Parathyroid adenoma (tissue), 2 donors: Measurements from ENCODE around the gene ZNF441.

Source experiments
- H2AFZ ChIP-seq: fragments of 300-600 bp; sonication (generic); one replicate; pipeline ENCODE4 v1.7.0; 2017; ENCODE audit warnings: antibody characterized with exemption, mild to moderate bottlenecking
- H3K27ac ChIP-seq: fragments of 300-600 bp; sonication (generic); one replicate; pipeline ENCODE4 v1.7.0; 2017
- H3K27me3 ChIP-seq: fragments of 300-600 bp; sonication (generic); one replicate; pipeline ENCODE4 v1.7.0; 2017; ENCODE audit warnings: low read length; ENCODE audit not compliant: control insufficient read depth, insufficient read depth
- H3K36me3 ChIP-seq: fragments of 300-600 bp; sonication (generic); one replicate; pipeline ENCODE4 v1.7.0; 2017; ENCODE audit warnings: low read length; ENCODE audit not compliant: control insufficient read depth, insufficient read depth
- H3K4me1 ChIP-seq: fragments of 300-600 bp; sonication (generic); one replicate; pipeline ENCODE4 v1.7.0; 2017; ENCODE audit warnings: control low read depth
- H3K4me2 ChIP-seq: fragments of 300-600 bp; sonication (generic); one replicate; pipeline ENCODE4 v1.7.0; 2017; ENCODE audit warnings: low read length
- H3K4me3 ChIP-seq: fragments of 300-600 bp; sonication (generic); one replicate; pipeline ENCODE4 v1.7.0; 2017; ENCODE audit warnings: low read depth, low read length
- H3K79me2 ChIP-seq: fragments of 300-600 bp; sonication (generic); one replicate; pipeline ENCODE4 v1.7.0; 2017; ENCODE audit warnings: control low read depth
- H3K9ac ChIP-seq: fragments of 300-600 bp; sonication (generic); one replicate; pipeline ENCODE4 v1.7.0; 2017; ENCODE audit warnings: mild to moderate bottlenecking
- H3K9me3 ChIP-seq: fragments of 300-600 bp; sonication (generic); one replicate; pipeline ENCODE4 v1.7.0; 2017; ENCODE audit warnings: low read length; ENCODE audit not compliant: control insufficient read depth
- TF ChIP-seq, protein P1 (sequence below): fragments of 300-600 bp; sonication (generic); IDR thresholded peaks from one replicate; pipeline ENCODE4 v1.7.0; 2017; ENCODE audit warnings: antibody characterized with exemption, mild to moderate bottlenecking
- donor health status: primary hyperparathyroidism.

Gene ZNF441

DNA sequence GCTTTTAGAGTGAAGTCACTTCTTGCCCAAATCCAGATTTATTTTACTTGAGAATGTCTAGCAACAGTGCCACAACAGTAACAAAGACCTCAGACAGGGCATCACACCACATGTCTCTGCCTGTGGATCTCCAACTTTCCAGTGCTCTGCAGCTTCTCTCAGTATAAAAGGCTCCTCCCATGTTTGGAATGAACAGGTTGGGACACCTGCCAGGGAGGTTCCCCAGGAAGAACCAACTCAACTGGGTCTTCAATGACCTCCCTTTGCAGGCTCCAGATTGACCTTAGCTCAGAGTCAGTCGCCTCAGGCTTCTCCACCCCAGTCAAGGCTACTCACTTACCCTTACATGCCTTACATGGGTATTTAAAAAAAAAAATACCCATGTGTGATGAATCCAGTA is 31.4 kb upstream of the ZNF441 start:
- Histone ChIP-seq H3K27me3 (no peaks in the 10 kb centered on the region), H3K4me3 (no peak overlapping the region), H3K36me3 (no peaks in the 10 kb centered on the region), H3K4me1 (peaks cover 8% of the 10 kb centered on the region), H2AFZ (no peak overlapping the region), H3K79me2 (peaks cover 29% of the 10 kb centered on the region), H3K9ac (no peak overlapping the region), H3K27ac (no peak overlapping the region), H3K4me2 (no peak overlapping the region), H3K9me3 (no peaks in the 10 kb centered on the region)
- TF ChIP-seq, protein P1, sequence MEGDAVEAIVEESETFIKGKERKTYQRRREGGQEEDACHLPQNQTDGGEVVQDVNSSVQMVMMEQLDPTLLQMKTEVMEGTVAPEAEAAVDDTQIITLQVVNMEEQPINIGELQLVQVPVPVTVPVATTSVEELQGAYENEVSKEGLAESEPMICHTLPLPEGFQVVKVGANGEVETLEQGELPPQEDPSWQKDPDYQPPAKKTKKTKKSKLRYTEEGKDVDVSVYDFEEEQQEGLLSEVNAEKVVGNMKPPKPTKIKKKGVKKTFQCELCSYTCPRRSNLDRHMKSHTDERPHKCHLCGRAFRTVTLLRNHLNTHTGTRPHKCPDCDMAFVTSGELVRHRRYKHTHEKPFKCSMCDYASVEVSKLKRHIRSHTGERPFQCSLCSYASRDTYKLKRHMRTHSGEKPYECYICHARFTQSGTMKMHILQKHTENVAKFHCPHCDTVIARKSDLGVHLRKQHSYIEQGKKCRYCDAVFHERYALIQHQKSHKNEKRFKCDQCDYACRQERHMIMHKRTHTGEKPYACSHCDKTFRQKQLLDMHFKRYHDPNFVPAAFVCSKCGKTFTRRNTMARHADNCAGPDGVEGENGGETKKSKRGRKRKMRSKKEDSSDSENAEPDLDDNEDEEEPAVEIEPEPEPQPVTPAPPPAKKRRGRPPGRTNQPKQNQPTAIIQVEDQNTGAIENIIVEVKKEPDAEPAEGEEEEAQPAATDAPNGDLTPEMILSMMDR: no peak

DNA sequence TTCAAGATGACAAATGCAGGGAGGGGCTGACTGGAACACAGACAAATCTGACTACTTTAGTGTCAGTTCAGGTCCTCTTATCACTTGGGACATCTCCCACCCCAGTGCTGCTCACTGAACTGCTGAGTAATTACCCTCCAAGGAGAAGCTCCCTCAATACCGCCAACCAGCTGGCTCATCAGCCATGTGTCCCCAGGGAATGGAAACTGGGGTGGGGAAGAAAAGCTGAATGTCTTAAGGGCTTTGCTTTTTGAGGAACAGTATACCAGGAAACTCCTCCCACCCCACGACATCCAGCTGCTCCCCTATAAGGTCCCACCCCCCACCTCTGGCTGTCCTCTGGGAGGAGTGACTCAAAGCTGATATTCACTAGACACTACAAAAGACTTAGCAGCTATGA is 30.1 kb upstream of the ZNF441 start:
- Histone ChIP-seq H3K9ac (no peak overlapping the region), H3K4me3 (peak overlapping the region; percentile 14)

DNA sequence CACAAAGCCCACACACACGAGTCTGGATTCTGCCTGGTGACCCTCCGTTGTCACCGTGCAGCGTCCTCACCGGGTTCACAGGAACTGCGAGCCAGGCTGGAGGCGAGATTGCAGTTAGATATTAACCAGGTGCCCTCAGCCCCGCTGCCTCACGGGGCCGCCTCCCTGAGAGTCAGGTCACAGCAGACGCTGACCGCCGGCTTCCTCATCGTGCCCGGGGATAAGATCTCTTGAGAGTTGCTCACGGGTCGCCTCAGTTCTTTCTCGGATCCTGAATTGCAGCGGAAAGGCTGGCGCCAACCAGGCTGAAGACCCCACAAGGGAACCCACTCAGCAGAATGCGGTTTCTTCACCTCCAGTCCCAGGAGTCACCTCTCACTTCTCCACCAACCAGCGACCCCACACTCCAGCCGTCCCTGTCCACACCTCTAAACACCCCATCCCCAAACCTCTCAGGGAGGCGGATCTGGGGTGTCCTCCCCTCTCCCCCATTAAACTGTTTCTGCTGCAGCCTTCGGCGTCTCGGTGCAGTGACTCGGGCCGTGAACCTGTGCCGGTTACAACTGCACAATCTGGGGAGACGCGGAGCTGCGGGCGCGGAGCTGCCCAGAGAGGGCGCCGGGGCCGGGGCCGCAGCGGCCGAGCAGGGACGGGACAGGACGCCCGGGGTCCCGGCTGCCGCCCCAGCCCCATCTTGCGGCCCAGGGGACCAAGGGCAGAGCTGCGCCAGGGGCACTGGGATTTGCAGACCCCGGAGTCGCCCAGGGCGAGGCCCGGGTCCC is 28.6 kb upstream of the ZNF441 start:
- peaks cover 13% of the 10 kb centered on the region for H3K79me2 ChIP-seq
- peak overlapping the region; percentile 92 for H2AFZ ChIP-seq
- peak overlapping the region; percentile 91 for H3K4me2 ChIP-seq
- peak overlapping the region; percentile 97 for H3K4me3 ChIP-seq
- H3K27me3 ChIP-seq: no peaks in the 10 kb centered on the region
- peak overlapping the region; percentile 88 for H3K27ac ChIP-seq
- peaks cover 8% of the 10 kb centered on the region for H3K4me1 ChIP-seq
- no peaks in the 10 kb centered on the region for H3K36me3 ChIP-seq
- TF ChIP-seq, protein P1: peak; percentile 5
- H3K9me3 ChIP-seq: no peaks in the 10 kb centered on the region
- peak overlapping the region; percentile 49 for H3K9ac ChIP-seq

More for the DNA sequence above, 30.1 kb upstream of the ZNF441 start:
- Histone ChIP-seq H3K4me1 (peaks cover 8% of the 10 kb centered on the region), H3K36me3 (no peaks in the 10 kb centered on the region), H3K4me2 (peak overlapping the region; percentile 61), H3K27me3 (no peaks in the 10 kb centered on the region), H3K9me3 (no peaks in the 10 kb centered on the region), H2AFZ (no peak overlapping the region), H3K79me2 (peaks cover 21% of the 10 kb centered on the region), H3K27ac (no peak overlapping the region)
- TF ChIP-seq, protein P1: no peak

DNA sequence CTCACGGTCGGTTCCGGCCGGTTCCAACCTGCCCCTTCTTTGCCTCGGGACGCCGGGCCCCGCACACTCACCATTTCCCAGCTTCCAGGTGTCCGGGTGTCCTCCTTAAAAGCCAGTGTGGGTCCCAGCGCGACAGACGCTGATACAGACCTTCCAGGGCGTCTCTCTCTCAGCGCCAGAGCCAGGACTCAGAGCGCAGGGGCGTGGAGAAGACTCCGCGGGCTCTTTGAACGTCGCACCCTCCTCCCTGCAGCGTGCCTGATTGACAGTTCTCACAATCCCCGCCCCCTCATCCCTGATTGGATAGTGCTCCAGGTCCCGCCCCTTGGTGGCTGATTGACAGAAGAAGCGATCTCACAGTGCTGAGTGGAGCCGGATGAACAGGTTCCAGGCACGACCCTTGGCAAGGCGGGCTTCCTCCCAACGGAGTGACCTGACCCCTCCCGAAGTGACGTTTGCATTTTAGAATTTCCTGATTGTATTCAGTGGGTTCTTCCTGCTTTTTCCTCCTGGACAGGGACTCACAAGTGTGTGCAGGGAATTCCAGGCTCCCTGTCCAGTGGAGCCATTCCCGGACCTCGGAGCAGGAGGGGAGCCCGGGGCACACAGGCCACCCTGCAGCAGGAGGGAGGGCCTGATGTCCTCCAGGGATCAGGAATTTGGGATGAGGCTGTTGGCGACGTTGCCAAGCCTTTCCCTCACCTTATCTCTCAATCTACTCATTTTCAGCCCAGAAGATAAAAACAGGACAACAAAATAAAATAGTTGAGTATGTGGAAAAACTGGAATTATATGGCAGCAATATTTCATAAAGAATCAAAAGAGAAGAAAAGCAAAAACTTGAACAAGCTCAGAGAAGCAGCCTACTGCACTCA is 27.8 kb upstream of the ZNF441 start, which contains the start of gene ZNF823:
ZNF823 (minus strand) TSS at position 201 of the 875 bp plus-strand sequence; CDS start at position 74, 127 bp downstream.
- Histone ChIP-seq H3K79me2 (peaks cover 9% of the 10 kb centered on the region), H3K9me3 (no peaks in the 10 kb centered on the region), H2AFZ (peak within 1 kb of the TSS; percentile 92), H3K9ac (peak within 1 kb of the TSS; percentile 49), H3K4me2 (peak within 1 kb of the TSS; percentile 91), H3K4me1 (peaks cover 8% of the 10 kb centered on the region), H3K36me3 (no peaks in the 10 kb centered on the region), H3K27me3 (no peaks in the 10 kb centered on the region), H3K4me3 (peak within 1 kb of the TSS; percentile 97), H3K27ac (peak within 1 kb of the TSS; percentile 88)
- TF ChIP-seq, protein P1: no peak
